HepG2 (cell line): ENCODE measurements around the gene ADARB1.

Experiments
- ARHGAP35 ChIP-seq: sonication (generic); formaldehyde crosslinking; IDR thresholded peaks from 2 replicates; pipeline ENCODE4 v1.9.0; 2022; ENCODE audit warnings: mild to moderate bottlenecking, inconsistent platforms, moderate library complexity, missing genetic modification reagents, borderline replicate concordance
- ATF6 ChIP-seq: sonication (generic); formaldehyde crosslinking; conservative IDR thresholded peaks from 2 replicates; pipeline ENCODE4 v1.4.0; 2020; ENCODE audit warnings: missing genetic modification reagents
- CTCF ChIP-seq: sonication (generic); formaldehyde crosslinking; IDR thresholded peaks from 2 replicates; pipeline ENCODE4 v1.5.0; 2020; ENCODE audit warnings: mild to moderate bottlenecking, missing genetic modification reagents, moderate library complexity
- ESRRA ChIP-seq: sonication (generic); formaldehyde crosslinking; IDR thresholded peaks from 2 replicates; pipeline ENCODE4 v1.5.1; 2020; ENCODE audit warnings: mild to moderate bottlenecking, low read depth, missing genetic modification reagents
- JUNB ChIP-seq: sonication (generic); formaldehyde crosslinking; IDR thresholded peaks from 2 replicates; pipeline ENCODE4 v1.8.0; 2022; ENCODE audit warnings: missing genetic modification reagents, mild to moderate bottlenecking, borderline replicate concordance
- SMAD3 ChIP-seq: sonication (generic); formaldehyde crosslinking; IDR thresholded peaks from 2 replicates; pipeline ENCODE4 v1.4.0; 2020; ENCODE audit warnings: missing genetic modification reagents
- ZNF512 ChIP-seq: sonication (generic); formaldehyde crosslinking; IDR thresholded peaks from 2 replicates; pipeline ENCODE4 v1.4.0; 2020; ENCODE audit warnings: mild to moderate bottlenecking, missing genetic modification reagents

GRCh38 chr21:45080232-45080631, 5.9 kb downstream of the ADARB1 start:
- TF ChIP-seq JUNB (CRISPR knock-in tag) = no peak
- no peak for TF ChIP-seq SMAD3
- no peak for TF ChIP-seq ZNF512 (CRISPR knock-in tag)
- TF ChIP-seq ESRRA (CRISPR knock-in tag) = no peak
- no peak for TF ChIP-seq CTCF (CRISPR knock-in tag)
- TF ChIP-seq ARHGAP35 (CRISPR knock-in tag) = no peak
- no peak for TF ChIP-seq ATF6 (CRISPR knock-in tag)
